HK-2 (cell line): ENCODE results near the gene COL9A3.
A peak's percentile ranks its signal among the peaks of the same experiment; 100 is the strongest.

ENCODE experiments used
- DNase-seq: peaks from one replicate; pipeline ENCODE4 v3.0.0-alpha.2; 2018; ENCODE audit not compliant: unreplicated experiment

Gene COL9A3

GRCh38 chr20:62856931-62857619, 40.2 kb downstream of the COL9A3 start:
- peak; percentile 16 for DNase-seq

GRCh38 chr20:62858058-62858830, 41.4 kb downstream of the COL9A3 start:
- no peak for DNase-seq

GRCh38 chr20:62859721-62860120, 42.9 kb downstream of the COL9A3 start:
- DNase-seq, result no peak

GRCh38 chr20:62860391-62860923, 43.6 kb downstream of the COL9A3 start:
- DNase-seq, result peak; percentile 34

GRCh38 chr20:62860924-62861691, 44.3 kb downstream of the COL9A3 start:
- DNase-seq, result peak; percentile 53

GRCh38 chr20:62861726-62862336, 45.0 kb downstream of the COL9A3 start, which contains the start of gene TCFL5:
Gene TCFL5 (minus strand): TSS chr20:62861822. CDS start chr20:62861670, 152 bp downstream.
- peak; percentile 100 for DNase-seq

- DNase-seq, result no peak
These were observed 47.4 kb downstream of the COL9A3 start for GRCh38 chr20:62864207-62864606.

GRCh38 chr20:62872184-62872847, 55.5 kb downstream of the COL9A3 start:
- DNase-seq, result no peak

GRCh38 chr20:62872862-62873261, 56.0 kb downstream of the COL9A3 start:
- no peak for DNase-seq

- no peak for DNase-seq
These were observed 56.4 kb downstream of the COL9A3 start for GRCh38 chr20:62873280-62873679.

- DNase-seq, result peak; percentile 75
These were observed 56.8 kb downstream of the COL9A3 start for GRCh38 chr20:62873681-62874031.

GRCh38 chr20:62874964-62875344, 58.1 kb downstream of the COL9A3 start:
- DNase-seq, result no peak

GRCh38 chr20:62875419-62876361, 58.8 kb downstream of the COL9A3 start:
- peak; percentile 83 for DNase-seq

GRCh38 chr20:62876501-62876901, 59.7 kb downstream of the COL9A3 start:
- DNase-seq, result no peak

GRCh38 chr20:62876902-62877816, 60.3 kb downstream of the COL9A3 start:
- no peak for DNase-seq

- no peak for DNase-seq
These were observed 61.6 kb downstream of the COL9A3 start for GRCh38 chr20:62878244-62879038.

GRCh38 chr20:62879275-62880146, 62.7 kb downstream of the COL9A3 start:
- DNase-seq, result no peak
